ENCODE data around the gene AFG3L2. TPM values are rescaled to one million over a fixed set of nuclear protein-coding genes. Genes with fewer than 3 reads are reported as not detected.
A peak's percentile ranks its signal among the peaks of the same experiment; 100 is the strongest.

AFG3L2 gene
- total RNA-seq, 1 experiment from 2014 or later: 73.5 TPM

DNA sequence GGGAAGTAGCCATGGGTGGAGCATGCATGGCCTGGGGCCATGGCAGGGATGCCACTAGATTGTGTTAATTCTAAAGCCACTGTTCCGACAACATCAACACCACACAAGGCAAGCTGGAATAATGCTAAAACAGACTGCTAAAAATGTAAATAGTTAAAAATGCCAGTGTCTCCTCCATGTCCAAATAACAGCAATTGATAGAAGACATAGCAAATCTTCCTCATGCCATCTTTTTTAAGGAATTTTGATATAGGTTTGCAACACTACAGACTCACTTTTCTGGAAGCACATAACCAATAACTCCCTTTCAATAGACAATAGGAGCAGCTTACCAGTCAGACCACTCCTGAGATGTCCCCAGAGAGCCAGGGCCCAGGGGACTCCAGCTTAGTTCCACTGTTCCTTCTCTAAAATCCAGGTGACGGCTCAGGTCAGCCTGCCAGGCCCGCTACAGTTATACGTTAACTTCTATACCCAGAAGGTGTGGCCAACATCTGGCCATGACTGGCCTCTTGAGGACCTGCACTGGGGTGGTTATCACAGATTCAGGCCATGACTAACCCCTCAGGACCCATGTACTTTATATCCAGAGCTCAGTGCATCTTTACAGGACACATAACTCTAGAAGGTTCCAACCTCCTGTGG lies 48.7 kb downstream of the AFG3L2 start:
- Histone ChIP-seq H3K27me3 (ENCODE audit: insufficient read depth, low read length) (no peaks in the 10 kb centered on the region), H4K91ac (ENCODE audit: insufficient read length, low read depth, low read length) (no peak overlapping the region), H4K20me1 (ENCODE audit: control insufficient read depth, insufficient read depth, insufficient read length) (no peaks in the 10 kb centered on the region), H3K18ac (ENCODE audit: insufficient read length, low read depth, low read length) (no peak overlapping the region), H3T11ph (ENCODE audit: low read length) (no peak overlapping the region), H3K9ac (ENCODE audit: extremely low read depth, insufficient read length, low read length) (no peak overlapping the region), H3K4me2 (ENCODE audit: insufficient read depth, insufficient read length, low read length) (no peak overlapping the region), H4K5ac (ENCODE audit: insufficient read length, low read depth, low read length) (no peak overlapping the region), H2BK120ac (ENCODE audit: low read depth, low read length, poor library complexity, severe bottlenecking) (no peak overlapping the region), H3K56ac (ENCODE audit: insufficient read length, low read depth, low read length) (no peak overlapping the region), H2BK5ac (ENCODE audit: insufficient read length, low read length) (no peak overlapping the region), H2BK20ac (ENCODE audit: low read depth, low read length, poor library complexity, severe bottlenecking) (no peak overlapping the region), H3K4ac (ENCODE audit: low read depth, low read length) (no peak overlapping the region), H2AFZ (ENCODE audit: low read length) (no peak overlapping the region), H2BK12ac (ENCODE audit: insufficient read length, low read depth, low read length) (no peak overlapping the region), H2BK15ac (ENCODE audit: low read depth, low read length) (no peak overlapping the region), H3K4me1 (ENCODE audit: insufficient read depth, low read length) (no peaks in the 10 kb centered on the region), H3K79me2 (ENCODE audit: insufficient read depth, low read length) (no peaks in the 10 kb centered on the region), H2AK5ac (ENCODE audit: insufficient read length, low read length) (no peak overlapping the region), H3K14ac (ENCODE audit: insufficient read depth, low read length) (no peak overlapping the region), H3K23ac (ENCODE audit: insufficient read length, low read depth, low read length) (no peak overlapping the region), H4K8ac (replicated peaks; ENCODE audit: insufficient read length, low read depth, low read length) (no peak overlapping the region), H3K79me1 (ENCODE audit: insufficient read depth, low read depth, low read length, poor library complexity, severe bottlenecking) (no peaks in the 10 kb centered on the region), H3K27ac (ENCODE audit: insufficient read length, low read depth, low read length) (no peak overlapping the region), H3K23me2 (ENCODE audit: insufficient read length, low read depth, low read length, poor library complexity, severe bottlenecking) (no peaks in the 10 kb centered on the region), H3K9me3 (ENCODE audit: control insufficient read depth, low read depth, low read length) (no peaks in the 10 kb centered on the region)
- WGBS (ENCODE audit: extremely low coverage, insufficient read length, low lambda C conversion rate): no CpG with 5 or more reads among the region's 4 CpGs
- no peaks in the 10 kb centered on the region; a peak in 1 of 5 replicates for H3K9me3 Mint-ChIP-seq
- peaks cover 9% of the 10 kb centered on the region in 2 experiments for H3K4me1 Mint-ChIP-seq
- H3K27me3 Mint-ChIP-seq (ENCODE audit: low read depth): no peaks in the 10 kb centered on the region
- no peak overlapping the region for H3K4me3 Mint-ChIP-seq
- TF ChIP-seq, protein P1, sequence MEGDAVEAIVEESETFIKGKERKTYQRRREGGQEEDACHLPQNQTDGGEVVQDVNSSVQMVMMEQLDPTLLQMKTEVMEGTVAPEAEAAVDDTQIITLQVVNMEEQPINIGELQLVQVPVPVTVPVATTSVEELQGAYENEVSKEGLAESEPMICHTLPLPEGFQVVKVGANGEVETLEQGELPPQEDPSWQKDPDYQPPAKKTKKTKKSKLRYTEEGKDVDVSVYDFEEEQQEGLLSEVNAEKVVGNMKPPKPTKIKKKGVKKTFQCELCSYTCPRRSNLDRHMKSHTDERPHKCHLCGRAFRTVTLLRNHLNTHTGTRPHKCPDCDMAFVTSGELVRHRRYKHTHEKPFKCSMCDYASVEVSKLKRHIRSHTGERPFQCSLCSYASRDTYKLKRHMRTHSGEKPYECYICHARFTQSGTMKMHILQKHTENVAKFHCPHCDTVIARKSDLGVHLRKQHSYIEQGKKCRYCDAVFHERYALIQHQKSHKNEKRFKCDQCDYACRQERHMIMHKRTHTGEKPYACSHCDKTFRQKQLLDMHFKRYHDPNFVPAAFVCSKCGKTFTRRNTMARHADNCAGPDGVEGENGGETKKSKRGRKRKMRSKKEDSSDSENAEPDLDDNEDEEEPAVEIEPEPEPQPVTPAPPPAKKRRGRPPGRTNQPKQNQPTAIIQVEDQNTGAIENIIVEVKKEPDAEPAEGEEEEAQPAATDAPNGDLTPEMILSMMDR (conservative IDR thresholded peaks at IDR 0.05): no peak; the same call in 1 of the 3 replicates
- H3K36me3 Mint-ChIP-seq (ENCODE audit: insufficient read depth in 1 of 3, low read depth in 3 of 3): peaks cover 25 to 69% (median 50%) of the 10 kb centered on the region in 3 experiments; a peak in 6 of 7 replicates
- no peak for DNase-seq
- peak overlapping the region in 2 of 3 experiments; percentile 47 to 77; a peak in 2 of 7 replicates for H3K27ac Mint-ChIP-seq
